GM21529 (cell line): Measurements from ENCODE around the gene GPS1.

Source experiments
- ATAC-seq: cut with Tn5 transposase; IDR thresholded peaks from one replicate; pipeline ENCODE4 v1.9.1; 2021; ENCODE audit not compliant: unreplicated experiment

Gene GPS1

DNA sequence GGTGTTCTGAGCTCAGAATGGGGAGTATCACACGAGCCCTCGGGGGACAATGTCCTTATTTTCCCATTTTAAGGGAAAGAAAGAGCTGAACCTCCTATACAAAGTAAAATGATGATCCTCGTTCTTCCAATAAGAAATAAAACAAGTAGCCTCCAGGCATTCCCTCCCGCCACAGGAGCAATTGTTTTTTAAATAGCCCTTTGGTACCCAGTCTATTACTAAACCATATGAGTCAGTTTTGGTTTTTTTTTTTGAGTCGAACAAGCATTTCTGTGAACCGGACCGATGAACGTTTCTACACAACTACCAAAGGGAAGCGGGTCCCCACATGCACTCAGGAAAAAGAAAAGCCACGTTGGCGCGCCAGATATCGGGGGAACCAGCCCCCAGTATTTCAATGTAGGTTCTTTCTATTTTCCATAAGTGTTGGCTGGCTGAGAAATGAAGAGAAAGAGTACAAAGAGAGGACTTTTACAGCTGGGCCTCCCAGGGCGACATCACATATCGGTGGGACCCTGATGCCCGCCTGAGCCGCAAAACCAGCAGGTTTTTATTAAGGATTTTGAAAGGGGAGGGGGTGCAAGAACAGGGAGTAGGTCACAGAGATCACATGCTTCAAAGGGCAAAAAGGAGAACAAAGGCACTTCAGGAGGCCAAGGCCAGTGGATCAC, 10.4 kb upstream of the GPS1 start:
- ATAC-seq, result no peak

DNA sequence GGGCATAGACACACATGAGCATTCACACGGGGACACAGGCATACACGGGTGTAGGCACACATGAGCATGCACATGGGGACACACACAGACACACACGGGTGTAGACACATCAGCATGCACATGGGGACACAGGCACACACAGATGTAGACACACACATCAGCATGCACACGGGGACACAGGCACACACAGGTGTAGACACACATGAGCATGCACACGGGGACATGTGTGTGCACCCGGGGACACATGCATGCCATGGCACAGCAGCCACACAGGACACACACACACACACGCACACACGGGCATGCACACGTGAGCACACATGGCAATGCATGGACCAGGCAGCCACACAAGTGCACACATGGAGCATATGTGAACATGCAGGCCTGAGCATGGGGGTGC, 9.0 kb upstream of the GPS1 start:
- ATAC-seq, result no peak

DNA sequence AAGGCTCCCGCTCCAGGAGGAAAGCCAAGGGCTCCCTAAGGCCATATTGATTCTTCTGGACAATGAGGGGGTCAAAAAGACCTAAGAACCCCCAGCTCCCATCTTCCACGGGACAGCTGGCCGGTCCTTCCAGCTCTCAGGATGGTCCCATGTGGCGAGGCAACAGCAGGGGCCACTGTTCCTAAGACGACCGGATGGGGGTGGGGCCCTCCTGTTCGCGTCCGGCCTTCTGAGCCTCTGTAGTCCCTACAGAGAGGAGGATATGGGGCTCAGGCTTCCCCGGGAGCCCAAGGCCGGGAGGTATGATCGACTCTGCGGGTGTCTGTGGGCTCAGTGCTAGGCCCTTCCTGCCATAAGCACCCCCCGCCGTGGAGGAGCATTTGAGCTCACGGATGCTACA, 8.2 kb upstream of the GPS1 start:
- ATAC-seq, result no peak

DNA sequence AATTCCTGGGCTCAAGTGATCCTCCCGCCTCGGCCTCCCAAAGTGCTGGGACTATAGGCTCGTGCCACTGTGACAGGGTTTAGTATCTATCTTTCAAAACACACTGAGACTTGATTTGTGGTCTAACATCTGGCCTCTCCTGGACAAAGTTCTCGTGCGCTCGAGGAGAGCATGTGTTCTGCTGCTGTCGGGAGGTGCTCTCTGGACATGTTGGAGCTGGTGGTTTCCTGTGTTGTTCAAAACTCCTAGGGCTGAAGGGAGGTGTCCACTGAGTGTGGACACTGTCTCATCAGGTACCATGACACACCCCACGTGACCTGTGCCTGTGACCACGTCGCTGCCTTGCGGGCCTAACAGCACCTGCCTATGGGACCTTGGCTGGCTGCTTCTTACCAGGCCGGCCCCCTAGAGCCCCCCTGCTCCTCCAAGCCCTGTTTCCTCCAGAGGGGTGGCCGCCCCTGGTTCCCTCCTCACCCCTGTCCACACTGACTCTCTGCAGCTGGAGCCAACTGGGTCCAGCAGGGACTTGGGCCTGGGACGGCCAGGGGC, 5.7 kb upstream of the GPS1 start:
- ATAC-seq, result no peak

DNA sequence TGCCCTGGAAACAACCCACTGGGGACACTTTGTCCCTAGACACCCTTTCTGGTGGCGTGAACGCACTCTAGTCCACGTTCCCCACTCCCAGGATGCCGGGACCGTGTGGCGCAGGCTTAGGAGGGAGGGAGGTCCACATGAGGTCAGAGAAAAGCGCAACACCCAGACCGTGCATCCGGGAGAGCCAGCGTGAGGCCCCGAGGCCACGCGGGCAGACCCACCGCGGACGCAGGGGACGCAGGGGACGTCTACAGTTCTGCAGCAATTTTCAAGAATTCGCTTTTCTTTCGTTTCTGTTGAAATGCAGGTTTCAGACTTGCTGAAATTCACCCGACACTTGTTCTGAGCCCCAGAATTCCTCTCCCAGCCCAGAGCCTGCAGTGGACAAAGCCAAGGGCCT, 4.8 kb upstream of the GPS1 start:
- ATAC-seq, result no peak

DNA sequence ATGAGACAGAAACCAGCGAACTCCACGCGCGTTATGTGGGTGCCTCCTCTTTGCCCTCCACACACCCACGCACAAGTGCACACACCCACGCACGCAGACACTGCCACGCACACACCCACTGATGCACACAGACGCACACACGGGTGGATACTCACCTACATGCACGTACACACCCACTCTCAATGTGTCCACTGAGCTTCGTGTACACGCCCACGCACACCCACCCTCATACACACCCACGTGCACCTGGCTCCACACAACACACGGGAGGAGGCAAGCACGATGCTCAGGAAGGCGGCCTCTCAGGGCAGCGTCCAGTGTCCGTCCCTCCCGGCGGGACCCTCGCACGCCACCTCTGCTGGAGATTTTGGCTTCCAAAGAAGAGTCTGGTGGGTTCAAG, 4.3 kb upstream of the GPS1 start:
- ATAC-seq, result no peak

DNA sequence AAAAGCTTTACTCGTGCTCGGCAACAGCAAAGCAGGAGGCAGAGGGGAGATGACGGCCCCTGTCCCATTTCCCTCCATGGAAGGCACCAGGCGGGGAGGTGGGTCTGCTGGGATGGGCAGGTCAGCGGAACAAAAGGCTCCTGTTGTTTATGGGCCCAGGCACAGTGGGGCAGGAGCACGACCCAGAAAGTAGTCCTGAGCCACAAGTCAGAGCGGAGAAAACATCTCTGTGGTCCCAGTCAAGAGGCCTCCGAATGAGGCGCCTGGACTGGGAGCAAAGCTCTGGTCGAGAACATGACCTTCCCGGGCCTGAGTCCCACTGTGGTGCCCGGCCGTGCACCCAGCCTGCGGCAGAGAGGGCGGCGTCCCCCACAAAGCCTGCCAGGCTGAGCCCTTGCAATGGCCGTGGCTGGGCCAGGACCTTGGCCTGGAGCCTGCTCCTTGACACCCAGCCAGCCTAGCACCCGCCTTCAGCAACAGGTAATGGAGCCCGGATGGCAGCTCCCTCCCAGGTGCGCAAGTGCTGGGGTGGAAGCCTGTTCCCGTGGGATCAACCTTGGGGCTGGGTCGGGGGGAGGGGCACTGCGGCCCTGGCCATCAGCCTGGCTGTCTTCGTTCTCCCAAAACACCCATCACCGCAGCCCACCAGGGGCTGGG, 3.7 kb upstream of the GPS1 start:
- ATAC-seq, result no peak

DNA sequence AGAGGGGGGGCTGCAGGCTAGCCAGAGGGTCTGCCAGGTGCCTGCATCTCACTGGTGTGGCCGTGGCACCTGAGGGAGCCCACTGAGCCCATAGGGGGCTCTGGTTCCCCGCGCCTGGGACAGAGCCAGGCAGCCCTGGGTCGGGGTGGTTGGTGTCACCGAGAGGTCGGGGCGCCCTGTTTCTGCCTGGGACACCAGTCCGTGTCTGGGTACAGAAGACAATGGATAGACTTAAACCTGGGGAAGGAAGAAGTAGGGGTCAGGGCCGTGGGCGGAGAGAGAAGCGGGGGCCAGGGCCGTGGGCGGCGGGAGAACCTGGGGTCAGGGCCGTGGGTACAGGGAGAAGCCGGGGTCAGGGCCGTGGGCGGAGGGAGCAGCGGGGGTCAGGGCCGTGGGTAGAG, 3.1 kb upstream of the GPS1 start:
- ATAC-seq, result no peak

DNA sequence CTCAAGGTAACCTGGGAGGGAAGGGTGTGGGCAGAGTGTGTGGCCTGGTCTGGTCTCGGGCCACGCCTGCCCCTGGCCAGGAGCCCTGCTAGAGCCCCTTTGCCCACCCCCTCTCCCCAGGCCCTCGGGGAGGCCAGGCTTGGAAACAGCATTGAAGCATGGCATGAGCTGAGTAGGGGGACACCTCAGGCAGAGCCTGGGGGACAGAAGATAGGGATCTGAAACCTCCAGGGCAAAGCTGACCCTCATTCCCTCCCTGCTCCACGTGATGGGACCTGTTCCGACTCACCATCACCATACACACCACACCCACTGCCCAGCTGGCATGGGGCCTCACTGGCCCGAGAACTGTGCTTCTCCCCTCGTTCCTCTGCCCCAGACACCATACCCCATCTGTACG, 2.6 kb upstream of the GPS1 start:
- ATAC-seq, result no peak

DNA sequence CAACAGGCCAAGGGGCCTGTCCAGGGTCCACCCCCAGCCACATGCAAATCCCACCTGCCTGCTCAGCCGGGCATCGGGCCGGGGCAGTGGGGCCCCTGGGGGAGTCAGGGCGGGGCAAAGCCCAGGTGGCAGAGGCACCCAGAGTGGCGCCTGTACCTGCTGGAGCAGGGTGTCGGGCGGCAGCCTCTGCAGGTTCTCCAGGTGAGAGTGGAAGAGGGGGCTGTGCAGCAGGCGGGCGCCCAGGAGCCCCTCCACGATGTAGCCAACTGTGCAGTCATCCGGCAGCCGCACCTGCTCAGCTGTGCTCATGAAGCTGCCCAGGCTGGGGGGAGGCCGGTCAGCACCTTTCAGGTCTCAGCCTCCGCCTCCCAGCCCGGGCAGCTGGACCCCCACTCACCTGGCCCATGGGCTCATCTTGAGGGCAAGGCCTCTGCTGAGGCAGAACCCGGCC, 2.2 kb upstream of the GPS1 start:
- ATAC-seq, result no peak

DNA sequence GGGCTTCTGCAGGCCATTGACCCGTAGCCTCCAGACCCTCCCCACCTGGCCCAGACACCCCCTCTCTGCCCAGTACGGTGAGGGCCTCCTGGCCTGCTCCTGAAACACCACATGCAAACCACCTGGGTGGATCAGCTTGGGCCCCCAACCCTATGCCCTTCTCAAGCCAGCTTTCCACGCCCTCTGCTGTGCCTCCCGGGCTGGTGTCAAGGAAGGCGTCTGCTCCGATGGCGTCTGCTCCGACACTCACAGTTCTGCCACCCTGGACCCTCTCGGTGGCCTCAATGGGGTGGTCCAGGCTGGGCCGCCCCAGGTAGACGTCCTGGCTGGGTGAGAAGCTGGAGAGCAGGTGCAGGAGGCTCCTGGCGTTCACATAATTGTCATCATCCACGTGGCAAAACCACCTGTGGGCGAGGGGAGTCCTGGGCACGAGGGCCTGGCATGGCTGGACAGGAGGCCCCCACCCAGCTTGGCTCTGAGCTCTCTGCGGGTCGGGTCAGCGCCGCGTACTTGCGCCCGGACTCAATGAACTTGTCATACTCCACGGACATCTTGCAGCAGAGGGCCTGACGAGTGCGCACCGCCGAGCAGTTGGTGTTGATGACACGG, 1.4 kb upstream of the GPS1 start:
- no peak for ATAC-seq

DNA sequence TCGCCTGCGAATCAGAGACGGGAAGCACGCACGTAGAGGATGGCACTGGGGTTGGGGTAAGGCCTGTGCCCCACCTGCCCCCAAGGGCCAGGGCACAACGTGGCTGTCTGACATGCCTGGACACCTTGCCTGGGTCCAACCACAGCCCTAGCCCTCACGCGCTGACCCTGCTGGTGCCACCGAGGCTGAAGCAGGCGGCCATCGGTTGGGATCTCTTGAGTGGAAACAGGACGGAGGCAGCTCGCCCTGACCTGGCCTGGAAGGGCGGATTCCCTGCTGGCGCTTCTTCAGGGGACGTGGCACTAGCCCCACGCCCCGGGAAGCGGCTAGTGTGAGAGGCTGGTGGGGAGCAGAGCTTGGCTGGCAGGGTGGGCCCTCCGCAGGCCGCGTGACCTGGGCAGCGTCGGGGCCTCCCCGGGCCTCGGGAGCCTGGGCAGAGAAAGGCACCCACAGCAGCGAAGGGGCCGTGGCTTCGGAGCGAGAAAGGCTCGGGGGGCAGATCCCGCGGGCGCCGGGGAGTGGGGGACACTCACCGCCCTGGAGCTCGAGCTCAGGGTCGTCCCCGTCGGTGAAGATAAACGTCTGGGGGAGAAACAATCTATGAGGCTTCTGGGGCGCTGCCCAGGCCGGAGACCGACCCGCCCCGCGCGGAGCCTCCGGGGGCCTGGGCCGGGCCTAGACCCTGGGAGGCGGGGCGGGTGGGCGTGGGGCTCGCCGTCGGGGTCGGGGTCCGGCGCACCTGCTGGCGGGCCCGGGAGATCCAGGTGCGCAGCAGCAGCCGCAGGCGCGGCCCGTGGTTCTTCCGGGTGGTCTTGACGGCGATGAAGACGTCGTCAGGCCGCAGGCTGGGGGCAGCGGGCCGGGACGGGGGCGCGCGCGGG, 697 bp upstream of the GPS1 start:
- ATAC-seq, result peak; percentile 21

DNA sequence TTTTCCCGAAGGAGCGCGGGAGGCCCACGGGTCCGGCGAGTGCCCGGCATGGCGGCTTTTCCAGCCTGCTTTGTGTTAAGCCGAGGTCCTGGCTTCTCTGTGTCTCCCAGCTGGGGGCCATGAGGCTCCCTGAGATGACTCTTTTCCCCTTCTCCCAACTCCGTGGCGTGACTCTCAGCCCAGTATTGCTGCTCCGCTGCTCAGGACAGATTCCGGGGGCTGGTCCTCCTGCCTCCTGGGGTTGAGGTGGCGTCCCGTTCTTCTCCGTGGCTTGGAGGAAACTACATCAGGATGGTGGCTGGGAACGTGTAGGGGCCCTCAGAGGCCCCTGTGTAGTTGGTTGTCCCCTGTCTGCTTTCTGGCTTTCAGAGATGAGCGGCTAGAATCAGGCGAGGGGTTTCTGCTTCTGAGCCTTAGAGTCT, 951 bp downstream of the GPS1 start:
- no peak for ATAC-seq

DNA sequence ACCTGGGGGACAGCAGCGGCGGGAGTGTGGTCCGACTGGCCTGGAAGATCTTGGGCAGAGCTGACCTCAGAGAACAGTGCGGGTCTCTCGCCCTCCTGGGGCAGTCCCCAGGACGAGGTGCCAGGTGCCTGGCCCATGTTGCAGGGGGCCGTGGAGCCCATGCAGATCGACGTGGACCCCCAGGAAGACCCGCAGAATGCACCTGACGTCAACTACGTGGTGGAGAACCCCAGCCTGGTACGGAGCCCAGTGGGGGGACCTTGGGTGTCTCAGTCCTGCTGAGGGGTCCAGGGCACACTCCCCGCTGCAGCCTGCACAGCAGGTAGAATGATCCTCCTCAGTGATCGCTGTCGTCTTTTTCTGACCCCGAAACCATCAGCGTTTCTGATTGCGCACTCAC, 1.4 kb downstream of the GPS1 start:
- no peak for ATAC-seq

DNA sequence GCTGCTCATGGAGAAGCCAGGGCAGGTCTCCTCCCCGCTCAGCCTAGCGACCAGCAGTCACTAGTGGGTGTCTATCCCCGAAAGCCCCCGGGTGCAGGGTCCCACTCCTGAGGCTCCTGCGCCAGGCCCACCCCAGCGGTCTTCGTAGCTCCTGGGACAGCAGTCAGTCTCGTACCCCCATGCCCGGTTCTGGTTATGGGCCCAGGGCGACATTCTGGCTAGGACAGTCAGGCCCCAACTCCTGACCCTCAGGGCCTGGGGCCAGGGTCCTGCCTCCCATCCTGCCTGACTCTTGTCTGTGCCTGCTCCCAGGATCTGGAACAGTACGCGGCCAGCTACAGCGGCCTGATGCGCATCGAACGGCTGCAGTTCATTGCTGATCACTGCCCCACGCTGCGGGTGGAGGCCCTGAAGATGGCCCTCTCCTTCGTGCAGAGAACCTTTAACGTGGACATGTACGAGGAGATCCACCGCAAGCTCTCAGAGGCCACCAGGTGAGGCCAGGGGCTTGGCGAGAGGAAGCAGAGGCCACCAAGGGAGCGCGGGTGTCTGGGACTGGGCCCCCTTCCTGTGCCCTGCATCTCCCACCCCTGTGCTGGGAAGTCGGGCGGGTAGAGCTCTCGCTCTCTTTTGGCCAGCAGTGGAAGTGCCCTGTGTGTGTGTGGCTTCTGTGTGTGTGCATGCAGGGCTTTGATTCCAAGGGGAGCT, 2.0 kb downstream of the GPS1 start:
- ATAC-seq, result no peak

DNA sequence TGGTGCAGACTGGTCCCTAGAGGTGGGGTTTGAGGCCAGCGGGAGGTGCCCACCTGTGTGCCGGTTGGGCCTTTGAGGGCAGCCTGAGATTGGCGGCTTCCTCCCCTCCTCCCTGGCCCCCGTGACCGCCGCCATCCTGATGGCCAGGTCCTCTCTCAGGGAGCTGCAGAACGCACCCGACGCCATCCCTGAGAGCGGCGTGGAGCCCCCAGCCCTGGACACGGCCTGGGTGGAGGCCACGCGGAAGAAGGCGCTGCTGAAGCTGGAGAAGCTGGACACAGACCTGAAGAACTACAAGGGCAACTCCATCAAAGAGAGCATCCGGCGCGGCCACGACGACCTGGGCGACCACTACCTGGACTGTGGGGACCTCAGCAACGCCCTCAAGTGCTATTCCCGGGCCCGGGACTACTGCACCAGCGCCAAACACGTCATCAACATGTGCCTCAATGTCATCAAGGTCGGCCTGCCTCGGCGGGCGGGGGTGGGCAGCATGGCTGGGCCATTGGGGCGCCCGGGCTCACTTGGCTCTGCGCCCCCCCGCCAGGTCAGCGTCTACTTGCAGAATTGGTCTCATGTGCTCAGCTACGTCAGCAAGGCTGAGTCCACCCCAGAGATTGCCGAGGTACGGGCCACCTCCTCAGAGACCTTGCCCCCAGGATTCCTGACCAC, 2.8 kb downstream of the GPS1 start:
- no peak for ATAC-seq

DNA sequence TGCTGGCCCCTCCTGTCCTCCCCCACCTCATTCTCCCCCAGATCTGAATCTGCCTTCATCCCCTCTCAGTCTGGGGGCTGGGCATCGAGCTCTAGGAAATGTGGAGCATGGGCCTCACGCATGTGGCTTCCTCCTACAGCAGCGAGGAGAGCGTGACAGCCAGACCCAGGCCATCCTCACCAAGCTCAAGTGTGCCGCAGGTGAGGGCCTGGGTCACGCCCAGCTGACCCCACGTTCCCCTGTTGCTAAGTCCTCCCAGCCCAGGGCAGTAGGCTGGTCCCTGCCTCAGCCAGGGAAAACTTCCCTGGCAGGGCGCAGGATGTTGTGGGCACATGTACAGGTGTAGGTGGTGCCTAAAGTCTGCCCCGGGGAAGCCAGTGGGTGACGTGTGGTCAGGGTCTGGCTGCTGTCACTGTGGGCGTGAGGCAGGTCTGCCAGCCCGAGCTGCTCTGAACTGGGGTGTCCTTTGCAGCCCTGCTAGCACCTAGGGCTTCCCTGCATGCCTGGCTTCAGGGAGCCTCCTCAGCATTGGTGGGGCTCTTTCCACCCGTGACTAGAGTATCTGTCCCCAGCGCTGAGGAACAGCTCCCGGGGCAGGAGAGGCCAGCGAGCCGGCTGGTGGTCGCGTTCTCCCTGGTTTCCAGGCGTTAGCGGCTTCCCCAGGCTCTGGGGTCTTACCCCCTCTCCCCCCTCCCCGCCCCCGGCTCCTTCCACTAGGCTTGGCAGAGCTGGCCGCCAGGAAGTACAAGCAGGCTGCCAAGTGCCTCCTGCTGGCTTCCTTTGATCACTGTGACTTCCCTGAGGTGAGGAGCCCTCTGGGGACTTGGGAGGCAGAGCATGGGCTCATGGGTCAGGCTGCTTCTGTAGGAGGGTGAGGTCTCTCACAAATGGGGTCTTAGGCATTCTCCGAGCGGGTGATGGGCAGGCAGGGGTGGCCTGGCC, 3.6 kb downstream of the GPS1 start:
- no peak for ATAC-seq

DNA sequence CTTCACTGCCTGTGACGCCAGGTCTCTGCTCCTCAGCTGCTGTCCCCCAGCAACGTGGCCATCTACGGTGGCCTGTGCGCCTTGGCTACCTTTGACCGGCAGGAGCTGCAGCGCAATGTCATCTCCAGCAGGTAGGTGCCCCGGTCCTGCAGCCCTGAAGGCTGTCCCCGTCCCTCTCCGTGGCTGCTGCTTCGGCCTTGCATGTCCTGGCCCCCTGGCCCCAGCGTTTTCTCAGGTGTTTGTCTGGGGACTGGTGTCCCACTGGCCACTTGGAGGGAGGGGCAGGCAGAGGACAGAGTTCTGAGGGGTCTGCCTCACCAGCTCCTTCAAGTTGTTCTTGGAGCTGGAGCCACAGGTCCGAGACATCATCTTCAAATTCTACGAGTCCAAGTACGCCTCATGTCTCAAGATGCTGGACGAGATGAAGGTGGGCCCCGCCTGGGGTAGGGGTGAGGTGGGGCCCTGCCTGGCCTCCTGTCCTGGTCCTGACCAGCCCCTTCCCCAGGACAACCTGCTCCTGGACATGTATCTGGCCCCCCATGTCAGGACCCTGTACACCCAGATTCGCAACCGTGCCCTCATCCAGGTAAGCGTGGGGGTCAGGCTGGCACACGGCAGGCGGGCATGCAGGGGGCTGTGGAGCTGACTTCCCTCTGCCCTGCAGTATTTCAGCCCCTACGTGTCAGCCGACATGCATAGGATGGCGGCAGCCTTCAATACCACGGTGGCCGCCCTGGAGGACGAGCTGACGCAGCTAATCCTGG, 4.4 kb downstream of the GPS1 start:
- ATAC-seq, result no peak
